LNCaP clone FGC (cell line): ENCODE measurements around the gene ZBTB39.

ENCODE experiments used
- DNase-seq: peaks from one replicate; pipeline ENCODE4 v3.0.0-alpha.2; 2011; ENCODE audit warnings: low read depth
- H3K4me3 ChIP-seq: 2 replicates; pipeline ENCODE4 v1.5.1; 2011; ENCODE audit warnings: mild to moderate bottlenecking, low read depth, low read length, control low read depth
- TF ChIP-seq, protein P1 (sequence below): IDR thresholded peaks from 2 replicates; pipeline ENCODE4 v1.5.1; 2012; ENCODE audit warnings: mild to moderate bottlenecking; ENCODE audit not compliant: control insufficient read depth, insufficient read depth; ENCODE audit errors: extremely low read depth

ZBTB39 gene

DNA sequence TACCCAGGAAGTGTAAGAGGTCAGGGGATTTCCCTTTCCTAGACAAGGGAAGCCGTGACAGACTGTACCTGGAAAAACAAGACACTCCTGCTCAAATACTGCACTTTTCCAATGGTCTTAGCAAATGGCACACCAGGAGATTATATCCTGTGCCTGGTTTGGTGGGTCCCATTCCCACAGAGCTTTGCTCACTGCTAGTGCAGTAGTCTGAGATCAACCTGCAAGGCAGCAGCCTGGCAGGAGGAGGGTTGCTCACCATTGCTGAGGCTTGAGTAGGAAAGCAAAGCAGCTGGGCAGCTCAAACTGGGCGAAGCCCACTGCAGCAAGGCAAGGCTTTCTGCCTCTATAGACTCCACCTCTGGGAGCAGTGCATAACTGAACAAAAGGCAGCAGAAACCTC lies 47.9 kb downstream of the ZBTB39 start:
- DNase-seq: no peak
- H3K4me3 ChIP-seq: no peak overlapping the region
- TF ChIP-seq, protein P1, sequence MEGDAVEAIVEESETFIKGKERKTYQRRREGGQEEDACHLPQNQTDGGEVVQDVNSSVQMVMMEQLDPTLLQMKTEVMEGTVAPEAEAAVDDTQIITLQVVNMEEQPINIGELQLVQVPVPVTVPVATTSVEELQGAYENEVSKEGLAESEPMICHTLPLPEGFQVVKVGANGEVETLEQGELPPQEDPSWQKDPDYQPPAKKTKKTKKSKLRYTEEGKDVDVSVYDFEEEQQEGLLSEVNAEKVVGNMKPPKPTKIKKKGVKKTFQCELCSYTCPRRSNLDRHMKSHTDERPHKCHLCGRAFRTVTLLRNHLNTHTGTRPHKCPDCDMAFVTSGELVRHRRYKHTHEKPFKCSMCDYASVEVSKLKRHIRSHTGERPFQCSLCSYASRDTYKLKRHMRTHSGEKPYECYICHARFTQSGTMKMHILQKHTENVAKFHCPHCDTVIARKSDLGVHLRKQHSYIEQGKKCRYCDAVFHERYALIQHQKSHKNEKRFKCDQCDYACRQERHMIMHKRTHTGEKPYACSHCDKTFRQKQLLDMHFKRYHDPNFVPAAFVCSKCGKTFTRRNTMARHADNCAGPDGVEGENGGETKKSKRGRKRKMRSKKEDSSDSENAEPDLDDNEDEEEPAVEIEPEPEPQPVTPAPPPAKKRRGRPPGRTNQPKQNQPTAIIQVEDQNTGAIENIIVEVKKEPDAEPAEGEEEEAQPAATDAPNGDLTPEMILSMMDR: no peak

DNA sequence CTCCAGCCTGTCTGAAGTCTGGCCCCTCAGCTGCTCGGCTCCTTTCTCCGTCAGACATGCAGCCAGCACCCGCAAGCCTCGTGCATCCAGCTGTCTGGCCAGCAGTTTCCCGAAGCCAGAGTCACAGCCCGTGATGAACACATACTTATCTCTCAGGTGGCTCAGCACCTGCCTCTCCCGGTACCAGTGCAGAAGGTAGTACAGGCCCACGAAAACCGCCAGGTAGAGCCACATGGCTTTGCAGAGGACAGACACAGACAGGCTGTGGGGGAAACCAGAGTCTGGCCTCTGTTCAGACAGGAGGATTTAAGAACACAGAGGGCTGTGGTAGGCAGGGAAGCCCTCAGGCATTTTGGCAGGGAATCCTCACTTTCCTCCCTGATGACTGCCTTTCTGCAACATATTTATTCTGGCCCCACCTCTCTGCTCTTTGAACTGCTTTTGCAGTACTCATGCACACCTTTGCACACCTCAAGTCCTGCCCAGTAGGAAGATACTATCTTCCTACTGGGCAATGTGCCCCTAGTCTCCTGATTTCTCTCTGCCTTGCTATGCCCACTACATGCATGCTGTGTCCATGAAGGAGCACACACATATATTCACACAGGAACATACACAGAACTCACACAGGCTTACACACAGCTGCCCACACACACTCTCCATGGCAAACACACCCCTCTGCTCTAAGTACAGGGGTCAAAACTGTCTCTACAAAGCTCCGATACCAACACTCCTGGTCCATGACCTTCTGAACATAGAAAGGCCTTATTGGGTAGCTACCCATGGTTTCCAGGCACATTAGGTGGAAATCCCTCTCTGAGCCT lies 48.9 kb downstream of the ZBTB39 start, which contains the start of gene RDH16:
Gene RDH16 (minus strand): TSS at position 380 of the 824 bp plus-strand sequence. CDS start 146 bp downstream, at position 234.
- TF ChIP-seq, protein P1: no peak
- no peak within 1 kb of the TSS for H3K4me3 ChIP-seq
- peak; percentile 50 for DNase-seq

DNA sequence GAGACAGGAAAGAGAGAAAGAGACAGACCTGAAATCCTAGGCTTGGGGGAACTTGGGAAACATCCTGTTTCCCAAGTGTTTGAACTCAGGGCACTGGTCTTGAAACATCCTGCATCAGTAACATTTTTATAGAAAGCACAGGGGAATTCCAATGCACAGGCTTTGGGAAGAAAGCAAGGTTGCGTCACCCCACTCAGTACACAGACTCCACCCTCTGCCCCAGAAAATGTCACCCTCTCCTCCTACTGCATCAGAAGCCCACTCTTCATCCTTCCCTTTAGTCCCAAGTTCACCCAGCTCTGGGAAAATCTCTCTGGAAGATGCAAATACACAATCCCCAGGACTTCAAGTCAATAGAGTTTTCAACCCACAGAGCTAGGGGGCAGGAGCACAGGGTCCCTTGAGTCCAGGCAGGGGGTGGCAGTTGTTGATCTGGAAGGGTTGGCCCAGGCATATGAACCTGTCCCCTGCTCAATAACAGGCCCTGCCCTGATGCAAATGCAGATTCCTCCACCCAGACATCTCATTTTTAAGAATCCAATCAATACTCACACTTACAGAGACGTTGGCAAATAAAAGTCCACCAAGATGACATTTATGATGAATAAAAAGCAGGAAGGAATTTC lies 50.6 kb downstream of the ZBTB39 start:
- TF ChIP-seq, protein P1: no peak
- no peak for DNase-seq
- H3K4me3 ChIP-seq: no peak overlapping the region

DNA sequence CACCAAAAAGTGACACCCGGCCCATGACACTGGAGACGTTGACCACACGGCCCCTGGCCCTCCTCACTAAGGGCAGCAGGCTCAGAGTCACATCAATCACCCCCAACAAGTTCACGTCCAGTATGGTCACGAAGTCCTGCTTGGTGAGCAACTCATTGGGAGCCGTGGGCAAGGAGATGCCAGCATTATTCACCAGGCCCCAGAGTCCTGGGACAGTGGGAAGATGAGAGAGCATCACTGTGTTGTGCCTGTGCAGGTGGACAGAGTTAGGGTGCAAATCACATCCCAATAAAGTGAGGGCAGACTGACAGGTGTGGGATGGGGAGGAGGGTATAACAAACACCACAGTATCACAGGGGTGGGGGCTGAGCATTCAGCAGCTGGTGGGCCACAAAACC lies 51.4 kb downstream of the ZBTB39 start:
- no peak overlapping the region for H3K4me3 ChIP-seq
- no peak for DNase-seq
- TF ChIP-seq, protein P1: no peak

DNA sequence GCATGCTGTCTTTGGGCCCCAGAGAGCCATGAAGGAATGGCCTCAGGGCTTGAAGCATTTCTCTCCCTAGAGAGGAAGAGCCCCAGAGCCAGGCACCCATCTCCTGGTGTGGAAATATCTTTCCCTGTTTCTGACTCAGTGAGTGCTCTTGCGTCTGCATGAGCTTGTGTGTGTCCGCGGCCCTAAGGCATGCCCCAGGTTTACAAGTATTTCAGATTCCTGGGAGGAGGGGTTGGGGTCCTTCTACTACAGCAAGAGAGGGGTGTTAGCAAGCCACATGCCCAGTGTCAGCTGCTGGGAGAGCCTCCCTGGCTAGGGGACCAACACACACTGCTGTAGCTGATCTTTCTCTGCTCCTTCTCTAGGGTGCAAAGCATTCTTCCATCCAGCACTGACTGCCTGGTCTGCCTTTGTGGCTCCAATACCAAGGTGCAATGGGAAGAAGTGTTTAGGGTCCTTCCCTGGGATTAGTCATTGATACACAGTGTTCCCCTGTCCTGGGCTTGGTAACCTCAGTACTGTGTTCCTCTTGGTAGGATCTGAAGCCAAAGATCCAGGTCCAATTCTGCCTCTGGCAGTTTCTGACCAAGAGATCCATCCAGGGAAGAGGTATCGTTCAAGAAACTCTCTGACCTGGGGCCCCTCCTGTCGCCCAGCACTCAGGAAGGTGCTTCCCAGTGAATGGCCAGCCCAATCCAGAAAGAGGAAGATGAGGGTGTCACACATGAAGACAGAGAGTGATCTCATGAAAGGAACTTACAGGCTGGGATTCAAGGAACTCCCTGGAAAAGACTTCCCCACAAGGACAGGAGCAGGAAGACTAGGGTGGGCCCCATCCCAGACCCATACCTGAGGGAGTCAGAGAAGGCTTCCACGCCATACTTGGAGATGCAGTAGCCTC lies 52.0 kb downstream of the ZBTB39 start:
- DNase-seq: no peak
- TF ChIP-seq, protein P1: no peak
- H3K4me3 ChIP-seq: no peak overlapping the region

DNA sequence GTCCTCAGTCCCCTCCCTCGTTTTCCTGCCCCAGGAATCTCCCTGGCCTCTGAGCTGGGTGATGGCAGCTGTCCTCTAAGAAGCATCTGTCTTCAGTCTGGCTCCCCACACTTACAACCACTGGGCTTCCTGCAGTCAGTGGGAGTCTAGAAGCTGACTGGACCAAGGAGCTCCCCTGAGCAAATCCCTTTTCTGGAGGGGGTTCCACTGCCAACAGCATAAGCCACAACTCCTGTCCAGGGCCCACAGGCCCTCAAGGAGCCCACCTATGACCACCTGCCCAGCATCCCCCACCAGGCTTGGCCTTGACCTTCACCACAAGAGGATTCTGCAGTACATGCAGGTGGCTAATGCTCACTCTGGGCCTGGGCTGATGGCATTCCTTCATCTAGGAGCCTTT lies 53.0 kb downstream of the ZBTB39 start:
- DNase-seq: no peak
- no peak overlapping the region for H3K4me3 ChIP-seq
- TF ChIP-seq, protein P1: no peak
